Cardiac fibroblast (primary cell): ENCODE measurements around the gene TLE7.

Experiments
- DNase-seq, 2 donors: peaks; one replicate each; pipeline versions ENCODE4 v3.0.0 to v3.0.0-alpha.2; 2010; ENCODE audit warnings: low read depth in 2 of 2
- H3K4me3 ChIP-seq, 2 donors: replicated peaks in 1 of 2; 1 replicate in 1 of 2; 2 replicates in 1 of 2; pipeline ENCODE4 v1.5.1; 2011; ENCODE audit warnings: low read depth in 2 of 2, low read length in 2 of 2, mild to moderate bottlenecking in 2 of 2, moderate library complexity in 1 of 2
- CTCF ChIP-seq: IDR thresholded peaks from one replicate; pipeline ENCODE4 v1.5.1; 2011; ENCODE audit warnings: low read depth, mild to moderate bottlenecking, low read length, inconsistent platforms

Gene TLE7

GRCh38 chr16:71410146-71410545 is 31.7 kb downstream of the TLE7 start:
- TF ChIP-seq CTCF: no peak
- H3K4me3 ChIP-seq: no peak overlapping the region
- no peak for DNase-seq

GRCh38 chr16:71409011-71409775 is 32.7 kb downstream of the TLE7 start:
- DNase-seq: peak in 1 of 2 donors; percentile 29
- H3K4me3 ChIP-seq: no peak overlapping the region
- no peak for TF ChIP-seq CTCF

GRCh38 chr16:71408536-71408935 is 33.3 kb downstream of the TLE7 start:
- no peak for TF ChIP-seq CTCF
- no peak for DNase-seq
- no peak overlapping the region for H3K4me3 ChIP-seq

- H3K4me3 ChIP-seq: no peak overlapping the region
- DNase-seq: no peak
- TF ChIP-seq CTCF: no peak
These were observed 34.1 kb downstream of the TLE7 start for GRCh38 chr16:71407731-71408130.

DNA sequence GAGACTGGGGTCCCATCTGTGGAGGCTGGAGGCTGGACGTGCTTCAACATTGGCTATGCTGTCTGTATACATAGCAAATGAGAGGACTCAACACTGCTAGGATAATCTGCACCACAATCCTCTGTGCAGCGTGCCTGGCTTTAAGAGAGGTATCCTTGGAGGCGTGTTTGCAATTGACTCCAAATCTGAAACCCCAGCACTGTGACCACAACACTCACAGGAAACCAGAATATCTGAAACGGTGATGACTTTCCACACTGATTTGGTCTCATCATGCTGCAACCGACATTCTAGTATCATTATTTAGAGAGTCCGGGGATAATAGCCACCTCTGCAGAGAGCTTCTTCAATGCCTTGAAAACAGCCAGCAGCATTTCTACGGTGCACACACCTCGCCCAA is 35.1 kb downstream of the TLE7 start:
- no peak for DNase-seq
- TF ChIP-seq CTCF: no peak
- H3K4me3 ChIP-seq: no peak overlapping the region

DNA sequence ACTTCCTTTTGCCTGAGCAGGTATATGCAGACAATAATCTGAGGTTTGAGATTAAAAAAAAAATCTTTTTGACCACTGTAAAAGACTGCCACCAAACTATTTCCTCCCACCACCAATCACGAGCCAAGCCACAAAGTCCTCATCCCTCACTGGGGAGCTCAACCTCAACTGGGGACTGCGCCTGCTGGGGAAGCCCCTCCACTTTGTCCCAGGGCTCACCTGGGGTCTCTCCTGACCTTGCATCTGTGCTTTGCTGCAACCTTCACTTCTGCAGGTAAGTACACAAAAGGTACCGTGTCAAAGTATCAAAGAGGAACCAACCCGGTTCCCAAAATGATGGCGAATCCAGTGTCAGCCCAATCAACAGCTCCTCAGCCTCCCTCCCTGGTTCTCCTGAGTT is 35.5 kb downstream of the TLE7 start:
- DNase-seq: no peak
- no peak for TF ChIP-seq CTCF
- no peak overlapping the region for H3K4me3 ChIP-seq

GRCh38 chr16:71404364-71404763 is 37.5 kb downstream of the TLE7 start:
- no peak for TF ChIP-seq CTCF
- DNase-seq: no peak

More at GRCh38 chr16:71404364-71404763, 37.5 kb downstream of the TLE7 start:
- H3K4me3 ChIP-seq: no peak overlapping the region
